Measurements from ENCODE around the gene PTDSS2. TPM values are rescaled to one million over a fixed set of nuclear protein-coding genes. Genes with fewer than 3 reads are reported as not detected.

The PTDSS2 gene
- total and polyA plus RNA-seq, 10 of the 15 experiments (the other 5 are each of a cell fraction or from before 2014, with no cell fraction given), result 0.39 to 21.1 (median 10.8) TPM

GRCh38 chr11:445765-446588, 4.1 kb upstream of the PTDSS2 start:
- DNase-seq (ENCODE audit: low read depth, low spot score) (no peak), ATAC-seq (no peak), FAIRE-seq (no peak)
- no peak overlapping the region for H3K9ac ChIP-seq (ENCODE audit: control insufficient read depth, insufficient read depth, low read length)
- H2AFZ ChIP-seq (ENCODE audit: control insufficient read depth, low read depth, low read length), result no peak overlapping the region
- intact Hi-C loops (cut with micrococcal nuclease; ENCODE audit: unreplicated experiment), result loop anchor here (10.0 kb wide), 2 partner anchors 141 to 241 kb away; partner anchors contain the start of genes BET1L, IFITM2 and RIC8A
- H3K4me2 ChIP-seq (ENCODE audit: control insufficient read depth, insufficient read depth), result no peak overlapping the region
- no peaks in the 10 kb centered on the region for H4K20me1 ChIP-seq (ENCODE audit: control insufficient read depth, insufficient read depth)
- BruUV-seq (replicated peaks), result no TSS peak
- no peak overlapping the region for H3K4me3 ChIP-seq
- no peaks in the 10 kb centered on the region for H3K36me3 ChIP-seq (ENCODE audit: control insufficient read depth in 2 of 2, insufficient read depth in 2 of 2, low read length in 1 of 2)
- ChIA-PET POLR2A (interaction anchor here (0.7 to 3.6 kb wide), 2 partner anchors 60 to 363 kb away, joined by 4 to 12 read pairs; partner anchors contain the start of gene RNH1), CTCF (interaction anchor here (2.4 kb wide), 1 partner anchor 195 kb away, joined by 5 read pairs; no protein-coding TSS in a partner anchor), SMC1A (ENCODE audit: uncharacterized antibody, unreplicated experiment) (no interaction called here), RAD21 (ENCODE audit: unreplicated experiment) (no interaction called here)
- WGBS (ENCODE audit: insufficient coverage, insufficient replicate concordance, low lambda C conversion rate, missing lambda C conversion rate), result 35% methylated on average over 12 of the region's 20 CpGs
- no peaks in the 10 kb centered on the region for H3K27me3 ChIP-seq (replicated peaks in 1 of 2; ENCODE audit: control insufficient read depth in 2 of 2, insufficient read depth in 2 of 2, low read length in 1 of 2)
- H3K27ac ChIP-seq (ENCODE audit: control insufficient read depth, insufficient read depth), result no peak overlapping the region
- H3K4me1 ChIP-seq (ENCODE audit: control insufficient read depth, insufficient read depth, low read length), result peaks cover 15% of the 10 kb centered on the region
- in situ Hi-C loops (cut with MboI), result no loop called here
- peaks cover 12% of the 10 kb centered on the region for H3K79me2 ChIP-seq (ENCODE audit: control insufficient read depth, insufficient read depth, low read length)
- no peaks in the 10 kb centered on the region for H3K9me3 ChIP-seq (replicated peaks; ENCODE audit: control insufficient read depth, insufficient read depth, low read length)
- TF ChIP-seq SUZ12 (IDR thresholded peaks at IDR 0.05; ENCODE audit: unreplicated experiment) (no peak), ZSCAN29 (IDR thresholded peaks at IDR 0.05) (no peak), TCF3 (IDR thresholded peaks at IDR 0.05; ENCODE audit: borderline replicate concordance, insufficient read depth, low read depth, low read length) (no peak), STAT3 (IDR thresholded peaks at IDR 0.05; ENCODE audit: low read depth, low read length) (no peak), BRCA1 (IDR thresholded peaks at IDR 0.05; ENCODE audit: low read depth, low read length) (no peak), CHD2 (IDR thresholded peaks at IDR 0.05; ENCODE audit: borderline replicate concordance, low read depth, low read length) (no peak), ETV6 (conservative IDR thresholded peaks at IDR 0.05 in 1 of 2, IDR thresholded peaks at IDR 0.05 in 1 of 2; ENCODE audit: borderline replicate concordance in 1 of 2, low read depth in 1 of 2) (no peak), PAX8 (IDR thresholded peaks at IDR 0.05) (no peak), TBL1XR1 (IDR thresholded peaks at IDR 0.05; ENCODE audit: low read depth, low read length) (no peak), ATF3 (IDR thresholded peaks at IDR 0.05; ENCODE audit: borderline replicate concordance, extremely low read depth, low read depth, low read length) (no peak), PKNOX1 (IDR thresholded peaks at IDR 0.05) (no peak)

Data from GM12878 (cell line).